Fibroblast of mammary gland (primary cell): Measurements from ENCODE around the gene NHSL2.

ENCODE experiments used
- DNase-seq: peaks from one replicate; pipeline ENCODE4 v3.0.0-alpha.2; 2010; ENCODE audit warnings: low read depth
- H3K4me3 ChIP-seq: 2 replicates; pipeline ENCODE4 v1.5.1; 2011; ENCODE audit warnings: low read depth, mild to moderate bottlenecking, low read length, moderate library complexity; ENCODE audit not compliant: control insufficient read depth
- TF ChIP-seq, protein P1 (sequence below): conservative IDR thresholded peaks from 2 replicates; pipeline ENCODE4 v1.5.1; 2011; ENCODE audit warnings: low read depth, low read length, inconsistent platforms; ENCODE audit not compliant: control insufficient read depth, insufficient read depth

Gene NHSL2

DNA sequence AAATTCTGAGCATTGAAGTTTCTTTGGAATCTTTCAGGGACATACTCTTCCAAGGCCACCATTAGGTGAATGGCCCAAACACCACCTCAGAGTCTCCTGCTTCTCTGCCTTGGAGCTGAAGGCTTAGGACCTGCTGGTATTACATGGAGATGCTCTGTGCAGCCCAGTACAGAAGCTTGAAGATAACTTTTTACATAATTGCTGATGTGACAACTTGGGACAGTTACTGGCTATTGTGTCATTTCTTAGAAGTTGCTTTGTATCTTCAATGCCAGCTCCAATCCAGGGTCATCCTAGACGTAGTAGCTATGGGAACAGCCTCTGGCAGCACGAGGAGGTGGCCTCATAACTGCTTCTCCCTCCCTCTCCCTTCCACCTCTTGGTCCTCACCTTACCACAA is 160.6 kb downstream of the NHSL2 start:
- TF ChIP-seq, protein P1, sequence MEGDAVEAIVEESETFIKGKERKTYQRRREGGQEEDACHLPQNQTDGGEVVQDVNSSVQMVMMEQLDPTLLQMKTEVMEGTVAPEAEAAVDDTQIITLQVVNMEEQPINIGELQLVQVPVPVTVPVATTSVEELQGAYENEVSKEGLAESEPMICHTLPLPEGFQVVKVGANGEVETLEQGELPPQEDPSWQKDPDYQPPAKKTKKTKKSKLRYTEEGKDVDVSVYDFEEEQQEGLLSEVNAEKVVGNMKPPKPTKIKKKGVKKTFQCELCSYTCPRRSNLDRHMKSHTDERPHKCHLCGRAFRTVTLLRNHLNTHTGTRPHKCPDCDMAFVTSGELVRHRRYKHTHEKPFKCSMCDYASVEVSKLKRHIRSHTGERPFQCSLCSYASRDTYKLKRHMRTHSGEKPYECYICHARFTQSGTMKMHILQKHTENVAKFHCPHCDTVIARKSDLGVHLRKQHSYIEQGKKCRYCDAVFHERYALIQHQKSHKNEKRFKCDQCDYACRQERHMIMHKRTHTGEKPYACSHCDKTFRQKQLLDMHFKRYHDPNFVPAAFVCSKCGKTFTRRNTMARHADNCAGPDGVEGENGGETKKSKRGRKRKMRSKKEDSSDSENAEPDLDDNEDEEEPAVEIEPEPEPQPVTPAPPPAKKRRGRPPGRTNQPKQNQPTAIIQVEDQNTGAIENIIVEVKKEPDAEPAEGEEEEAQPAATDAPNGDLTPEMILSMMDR = no peak
- no peak for DNase-seq
- H3K4me3 ChIP-seq = no peak overlapping the region

DNA sequence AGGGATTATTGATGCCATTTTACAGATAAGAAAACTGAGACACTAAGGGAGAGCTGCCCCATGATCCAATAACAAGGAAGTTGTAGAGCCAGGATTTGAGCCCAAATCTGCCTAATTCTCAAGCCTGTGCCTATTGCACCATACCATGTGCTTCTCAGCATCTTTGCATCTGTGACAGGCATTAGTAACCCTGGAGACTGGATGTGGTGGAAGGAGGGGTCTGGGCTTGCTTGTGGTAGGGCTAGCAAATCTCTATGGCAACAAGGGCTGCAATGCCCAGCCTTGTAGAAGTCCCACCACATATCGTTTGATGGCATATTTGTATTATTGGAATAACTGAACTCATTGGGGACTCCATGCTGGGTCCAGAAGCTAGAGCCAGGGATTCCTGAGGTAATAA is 163.0 kb downstream of the NHSL2 start:
- TF ChIP-seq, protein P1 = no peak
- no peak for DNase-seq
- no peak overlapping the region for H3K4me3 ChIP-seq

DNA sequence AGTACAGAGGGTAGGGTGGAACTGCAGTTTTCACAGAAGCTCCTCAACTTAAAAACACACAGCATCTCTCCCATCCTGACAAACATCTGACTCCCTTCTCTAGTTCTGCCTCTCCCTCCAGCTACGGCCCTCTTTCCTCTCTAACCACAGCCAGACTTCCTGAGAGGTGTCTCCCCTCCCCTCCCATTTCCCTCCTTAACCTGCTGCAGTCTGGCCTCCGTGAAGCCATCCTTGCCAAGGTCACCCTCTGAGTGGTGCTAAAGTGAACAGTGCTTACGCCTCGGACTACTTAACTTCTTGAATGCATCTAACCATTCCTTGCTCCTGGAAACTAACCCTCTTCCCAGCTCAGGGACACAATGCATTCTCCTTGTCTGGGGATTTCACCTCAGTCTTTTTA is 167.8 kb downstream of the NHSL2 start:
- no peak for DNase-seq
- no peak overlapping the region for H3K4me3 ChIP-seq
- TF ChIP-seq, protein P1 = no peak

DNA sequence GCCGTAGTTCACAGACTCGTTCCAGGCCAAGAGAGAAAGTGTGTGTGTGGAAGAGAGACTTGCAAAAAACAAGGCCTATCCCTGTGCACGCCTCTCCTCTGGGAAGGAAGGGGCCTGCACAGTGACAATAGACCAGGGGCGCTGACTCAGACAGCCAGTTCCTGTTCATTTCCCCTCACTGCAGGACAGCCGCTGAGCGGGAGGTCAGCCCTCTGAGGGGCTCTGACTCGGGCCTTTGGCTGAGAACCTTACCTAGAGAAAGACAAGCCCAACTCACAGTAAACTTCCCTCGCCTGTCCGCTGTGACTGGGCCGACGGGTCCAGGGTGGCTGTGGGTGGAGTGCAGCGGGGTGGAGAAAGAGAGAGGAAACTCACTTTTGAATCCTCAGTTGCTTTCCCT is 169.0 kb downstream of the NHSL2 start:
- no peak overlapping the region for H3K4me3 ChIP-seq
- DNase-seq = no peak
- TF ChIP-seq, protein P1 = no peak

DNA sequence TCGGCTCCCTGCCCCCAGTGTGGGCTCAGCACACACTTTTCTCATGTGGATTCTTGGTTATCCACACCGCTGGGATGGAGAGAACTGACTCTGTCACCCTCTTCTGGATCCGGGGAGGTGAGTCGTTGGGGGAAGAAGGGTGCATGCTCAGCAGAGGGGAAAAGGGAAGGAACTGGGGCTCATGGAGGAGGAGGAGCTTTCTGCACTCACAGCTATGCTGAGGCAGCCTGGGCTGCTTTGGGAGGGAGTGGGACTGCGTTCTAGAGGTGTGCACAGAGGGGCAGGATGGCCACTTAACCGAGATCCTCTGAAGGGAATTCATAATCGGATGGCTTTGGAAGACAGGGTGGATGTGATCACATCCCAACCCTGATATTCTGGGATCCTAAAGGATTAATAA is 169.5 kb downstream of the NHSL2 start:
- DNase-seq = no peak
- TF ChIP-seq, protein P1 = no peak
- H3K4me3 ChIP-seq = no peak overlapping the region

DNA sequence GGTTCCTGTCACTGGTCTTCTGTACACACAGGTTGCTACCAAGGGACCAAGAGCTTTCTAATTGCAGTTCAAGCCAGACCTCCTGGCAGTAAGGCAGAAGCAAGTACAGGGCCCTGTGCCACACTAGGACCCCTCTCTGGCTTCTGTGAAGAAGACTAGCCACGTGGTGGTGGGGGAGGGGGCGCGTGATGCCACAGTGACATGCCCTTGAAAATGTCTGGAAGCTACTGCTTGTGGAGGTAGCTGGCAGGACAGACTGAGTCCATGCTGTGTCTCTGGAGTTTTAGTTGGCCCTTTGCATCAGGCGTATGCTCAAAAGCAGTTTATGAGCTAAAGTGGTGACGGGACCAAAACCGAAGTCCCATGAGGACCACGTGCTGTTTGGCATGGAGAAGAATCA is 170.2 kb downstream of the NHSL2 start:
- no peak overlapping the region for H3K4me3 ChIP-seq
- TF ChIP-seq, protein P1 = no peak
- no peak for DNase-seq
